ENCODE measurements around the gene CLIC4. TPM values are rescaled to one million over a fixed set of nuclear protein-coding genes. Genes with fewer than 3 reads are reported as not detected.
"Not testable (repeated sequence)": the region's sequence is repeated elsewhere in the genome, so short reads cannot be mapped to it uniquely, and the experiment has no call there.

Gene CLIC4
- total RNA-seq, 1 experiment from 2014 or later, result 123 TPM

DNA sequence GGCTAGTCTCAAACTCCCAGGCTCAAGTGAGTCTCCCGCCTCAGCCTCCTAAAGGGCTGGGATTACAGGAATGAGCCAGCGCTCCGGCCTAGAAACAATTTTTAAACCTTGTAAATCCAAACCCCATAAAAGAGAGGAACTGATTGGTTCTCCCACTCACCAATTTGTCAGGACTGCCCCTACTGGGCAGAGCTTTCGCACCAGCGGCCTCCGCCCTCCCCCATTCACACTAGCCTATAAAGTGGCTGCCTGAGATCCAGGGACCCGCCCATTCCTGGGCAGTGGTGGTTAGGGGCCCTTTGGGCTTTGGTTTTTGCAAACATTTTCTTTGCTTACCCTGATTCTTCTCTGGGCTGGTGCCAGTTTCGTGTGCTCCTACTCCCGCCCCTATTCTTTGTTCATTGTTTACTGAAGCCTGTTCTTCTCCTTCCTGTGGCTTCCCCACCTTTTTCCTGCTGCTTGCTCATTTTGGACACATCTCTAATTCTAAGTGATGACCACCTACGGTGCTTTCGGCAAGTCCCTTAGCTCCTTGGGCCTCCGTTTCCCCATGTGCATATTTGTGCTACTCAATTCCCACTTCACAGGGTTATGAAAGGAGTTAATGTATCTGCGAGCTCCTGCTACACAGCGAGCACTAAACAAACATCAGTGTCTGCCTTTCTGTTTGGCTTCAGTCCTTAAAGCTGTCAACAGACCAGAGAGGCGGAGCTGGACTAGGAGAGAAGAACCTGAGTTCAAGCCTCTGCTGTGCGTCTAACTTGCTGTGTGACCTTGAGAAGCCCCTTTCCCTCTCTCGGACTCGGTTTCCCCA lies 39.8 kb upstream of the CLIC4 start:
- H3F3A ChIP-seq (ENCODE audit: insufficient read depth, low read depth), result peaks cover 18% of the 10 kb centered on the region; the same call in 1 of the 2 replicates
- ChIA-PET POLR2A (ENCODE audit: unreplicated experiment) (interaction anchor here (0.5 to 1.1 kb wide), 7 partner anchors 8 to 69 kb away, joined by 3 to 18 read pairs (median 4); partner anchors contain the start of gene CLIC4), CTCF (interaction anchor here (1.1 to 1.2 kb wide), 2 partner anchors 22 to 40 kb away, joined by 5 to 7 read pairs; partner anchors contain the start of gene CLIC4)
- H3K9me3 ChIP-seq (ENCODE audit: insufficient read depth, low read depth), result no peaks in the 10 kb centered on the region
- peak overlapping the region; percentile 34; the same call in 1 of the 2 replicates for H3K4me3 ChIP-seq
- H3K36me3 ChIP-seq (ENCODE audit: low read depth), result no peaks in the 10 kb centered on the region
- H3K79me2 ChIP-seq (ENCODE audit: low read depth), result no peaks in the 10 kb centered on the region
- TSS peak; percentile 45 for BruUV-seq (replicated peaks)
- intact Hi-C loops (cut with micrococcal nuclease; ENCODE audit: unreplicated experiment), result loop anchor here (1.0 to 2.0 kb wide), 2 partner anchors 19 to 40 kb away; partner anchors contain the start of gene CLIC4
- DNase-seq, result peak; percentile 85 to 93
- TF ChIP-seq EZH2 (IDR thresholded peaks at IDR 0.05; ENCODE audit: low read depth), result no peak
- TF ChIP-seq, protein P1, sequence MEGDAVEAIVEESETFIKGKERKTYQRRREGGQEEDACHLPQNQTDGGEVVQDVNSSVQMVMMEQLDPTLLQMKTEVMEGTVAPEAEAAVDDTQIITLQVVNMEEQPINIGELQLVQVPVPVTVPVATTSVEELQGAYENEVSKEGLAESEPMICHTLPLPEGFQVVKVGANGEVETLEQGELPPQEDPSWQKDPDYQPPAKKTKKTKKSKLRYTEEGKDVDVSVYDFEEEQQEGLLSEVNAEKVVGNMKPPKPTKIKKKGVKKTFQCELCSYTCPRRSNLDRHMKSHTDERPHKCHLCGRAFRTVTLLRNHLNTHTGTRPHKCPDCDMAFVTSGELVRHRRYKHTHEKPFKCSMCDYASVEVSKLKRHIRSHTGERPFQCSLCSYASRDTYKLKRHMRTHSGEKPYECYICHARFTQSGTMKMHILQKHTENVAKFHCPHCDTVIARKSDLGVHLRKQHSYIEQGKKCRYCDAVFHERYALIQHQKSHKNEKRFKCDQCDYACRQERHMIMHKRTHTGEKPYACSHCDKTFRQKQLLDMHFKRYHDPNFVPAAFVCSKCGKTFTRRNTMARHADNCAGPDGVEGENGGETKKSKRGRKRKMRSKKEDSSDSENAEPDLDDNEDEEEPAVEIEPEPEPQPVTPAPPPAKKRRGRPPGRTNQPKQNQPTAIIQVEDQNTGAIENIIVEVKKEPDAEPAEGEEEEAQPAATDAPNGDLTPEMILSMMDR (conservative IDR thresholded peaks at IDR 0.05), result no peak
- H3K27me3 ChIP-seq (ENCODE audit: insufficient read depth, low read depth), result no peaks in the 10 kb centered on the region
- H3K4me1 ChIP-seq (replicated peaks; ENCODE audit: insufficient read depth), result peaks cover 9% of the 10 kb centered on the region
- peak overlapping the region; percentile 36 for H3K27ac ChIP-seq
- no peaks in the 10 kb centered on the region for H3K9me2 ChIP-seq (ENCODE audit: insufficient read depth)
- H4K20me1 ChIP-seq (ENCODE audit: insufficient read depth), result no peaks in the 10 kb centered on the region
- peak overlapping the region; percentile 70 for H3K4me2 ChIP-seq
- peak overlapping the region; percentile 22; the same call in 1 of the 2 replicates for H2AFZ ChIP-seq

DNA sequence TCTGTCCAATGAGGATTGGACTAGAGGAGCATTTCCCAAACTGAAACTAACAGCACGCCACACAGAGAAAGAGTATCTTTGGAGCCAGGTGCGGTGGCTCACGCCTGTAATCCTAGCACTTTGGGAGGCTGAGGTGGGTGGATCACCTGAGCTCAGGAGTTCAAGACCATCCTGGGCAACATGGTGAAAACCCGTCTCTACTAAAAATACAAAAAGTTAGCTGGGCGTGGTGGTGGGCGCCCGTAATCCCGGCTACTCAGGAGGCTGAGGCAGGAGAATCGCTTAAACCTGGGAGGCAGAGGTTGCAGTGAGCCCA lies 39.2 kb upstream of the CLIC4 start:
- H2AFZ ChIP-seq; H3K9me2 ChIP-seq (ENCODE audit: insufficient read depth); DNase-seq; H3K4me1 ChIP-seq (replicated peaks; ENCODE audit: insufficient read depth); intact Hi-C loops (cut with micrococcal nuclease; ENCODE audit: unreplicated experiment); BruUV-seq (replicated peaks); H4K20me1 ChIP-seq (ENCODE audit: insufficient read depth); H3K36me3 ChIP-seq (ENCODE audit: low read depth); H3K27me3 ChIP-seq (ENCODE audit: insufficient read depth, low read depth); H3K79me2 ChIP-seq (ENCODE audit: low read depth); H3K4me3 ChIP-seq; H3K9me3 ChIP-seq (ENCODE audit: insufficient read depth, low read depth): not testable (repeated sequence)
- ChIA-PET CTCF (interaction anchor here (1.1 to 1.2 kb wide), 2 partner anchors 22 to 39 kb away, joined by 5 to 7 read pairs; partner anchors contain the start of gene CLIC4), POLR2A (ENCODE audit: unreplicated experiment) (interaction anchor here (0.6 to 1.1 kb wide), 5 partner anchors 7 to 69 kb away, joined by 3 to 18 read pairs (median 4); partner anchors contain the start of gene CLIC4)
- peak overlapping the region; percentile 36 for H3K27ac ChIP-seq
- peak overlapping the region; percentile 70 for H3K4me2 ChIP-seq
- H3F3A ChIP-seq (ENCODE audit: insufficient read depth, low read depth), result peaks cover 18% of the 10 kb centered on the region; the same call in 1 of the 2 replicates

DNA sequence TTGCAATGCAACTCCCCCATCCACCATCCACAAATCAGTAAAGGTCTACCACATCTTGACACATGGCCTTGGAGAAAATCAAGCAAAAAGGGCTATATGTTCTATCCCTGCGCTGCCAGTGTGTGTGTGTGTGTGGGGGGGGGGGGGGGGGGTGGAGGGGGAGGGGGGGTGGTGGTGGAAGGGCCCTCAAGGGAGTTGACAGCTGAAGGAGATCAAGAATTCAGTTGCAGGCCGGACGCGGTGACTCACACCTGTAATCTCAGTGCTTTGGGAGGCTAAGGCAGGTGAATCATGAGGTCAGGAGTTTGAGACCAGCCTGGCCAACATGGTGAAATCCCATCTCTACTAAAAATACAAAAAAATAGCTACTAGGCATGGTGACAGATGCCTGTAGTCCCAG lies 37.6 kb upstream of the CLIC4 start:
- H3K4me1 ChIP-seq (replicated peaks; ENCODE audit: insufficient read depth), result peaks cover 9% of the 10 kb centered on the region
- H3K79me2 ChIP-seq (ENCODE audit: low read depth), result no peaks in the 10 kb centered on the region
- ChIA-PET POLR2A (ENCODE audit: unreplicated experiment) (no interaction called here), CTCF (no interaction called here)
- no peak overlapping the region for H3K27ac ChIP-seq
- no peak overlapping the region for H2AFZ ChIP-seq
- H3F3A ChIP-seq (ENCODE audit: insufficient read depth, low read depth), result peaks cover 18% of the 10 kb centered on the region; the same call in 1 of the 2 replicates
- H3K27me3 ChIP-seq (ENCODE audit: insufficient read depth, low read depth), result no peaks in the 10 kb centered on the region
- no peaks in the 10 kb centered on the region for H3K9me2 ChIP-seq (ENCODE audit: insufficient read depth)
- H3K4me2 ChIP-seq, result no peak overlapping the region
- H3K9me3 ChIP-seq (ENCODE audit: insufficient read depth, low read depth), result no peaks in the 10 kb centered on the region
- H3K36me3 ChIP-seq (ENCODE audit: low read depth), result no peaks in the 10 kb centered on the region
- no peaks in the 10 kb centered on the region for H4K20me1 ChIP-seq (ENCODE audit: insufficient read depth)
- BruUV-seq (replicated peaks), result no TSS peak
- no peak overlapping the region for H3K4me3 ChIP-seq
- no peak for DNase-seq
- TF ChIP-seq EZH2 (IDR thresholded peaks at IDR 0.05; ENCODE audit: low read depth), result no peak
- TF ChIP-seq, protein P1 (conservative IDR thresholded peaks at IDR 0.05), result no peak
- intact Hi-C loops (cut with micrococcal nuclease; ENCODE audit: unreplicated experiment), result no loop called here
